Stomach smooth muscle (tissue), 2 donors: ENCODE results near the gene RAD51B.
"Not testable (repeated sequence)": the region's sequence is repeated elsewhere in the genome, so short reads cannot be mapped to it uniquely, and the experiment has no call there.

ENCODE experiments used
- H3K27ac ChIP-seq: one replicate; pipeline ENCODE4 v1.7.0; 2013; ENCODE audit warnings: mild to moderate bottlenecking, low read length, inconsistent platforms
- H3K27me3 ChIP-seq, 2 donors: one replicate each; pipeline ENCODE4 v1.7.0; 2013; ENCODE audit warnings: low read length in 2 of 2; ENCODE audit not compliant: insufficient read depth in 2 of 2, control insufficient read depth in 1 of 2
- H3K36me3 ChIP-seq, 2 donors: one replicate each; pipeline ENCODE4 v1.7.0; 2013; ENCODE audit warnings: low read length in 2 of 2; ENCODE audit not compliant: control insufficient read depth in 2 of 2, insufficient read depth in 2 of 2
- H3K4me1 ChIP-seq: one replicate; pipeline ENCODE4 v1.7.0; 2013; ENCODE audit warnings: low read length; ENCODE audit not compliant: control insufficient read depth, insufficient read depth
- H3K4me3 ChIP-seq, 2 donors: one replicate each; pipeline ENCODE4 v1.7.0; 2013; ENCODE audit warnings: low read length in 2 of 2
- H3K9ac ChIP-seq, 2 donors: one replicate each; pipeline ENCODE4 v1.7.0; 2013; ENCODE audit warnings: low read length in 2 of 2, mild to moderate bottlenecking in 1 of 2
- H3K9me3 ChIP-seq, 2 donors: one replicate each; pipeline ENCODE4 v1.7.0; 2013; ENCODE audit warnings: low read length in 2 of 2; ENCODE audit not compliant: control insufficient read depth in 2 of 2
- donor health status: healthy.
- donor health status: Pancreatic carcinoma.

The RAD51B gene

DNA sequence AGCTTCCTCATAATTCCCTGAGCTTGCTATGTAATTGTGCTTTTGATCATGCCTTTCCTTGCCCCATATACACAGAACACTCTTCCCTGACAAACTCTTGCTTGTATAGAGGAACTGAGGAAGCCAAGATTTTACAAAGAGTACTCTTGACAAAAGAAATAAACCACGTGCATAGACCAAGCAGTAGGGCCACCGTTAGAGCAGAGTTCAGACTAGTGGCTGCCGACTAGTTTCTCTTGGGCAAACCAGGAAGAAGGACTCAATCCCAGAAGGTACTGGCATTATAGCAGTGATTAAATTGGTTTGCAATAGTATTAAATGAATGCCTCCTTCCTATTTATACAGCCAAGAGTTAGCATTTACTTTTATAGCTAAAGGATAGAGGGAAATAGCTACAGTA lies 146.1 kb downstream of the RAD51B start:
- Histone ChIP-seq H3K27me3 (no peaks in the 10 kb centered on the region), H3K36me3 (no peaks in the 10 kb centered on the region), H3K27ac (peak overlapping the region; percentile 33), H3K9ac (no peak overlapping the region), H3K4me3 (no peak overlapping the region), H3K9me3 (no peaks in the 10 kb centered on the region), H3K4me1 (no peaks in the 10 kb centered on the region)

DNA sequence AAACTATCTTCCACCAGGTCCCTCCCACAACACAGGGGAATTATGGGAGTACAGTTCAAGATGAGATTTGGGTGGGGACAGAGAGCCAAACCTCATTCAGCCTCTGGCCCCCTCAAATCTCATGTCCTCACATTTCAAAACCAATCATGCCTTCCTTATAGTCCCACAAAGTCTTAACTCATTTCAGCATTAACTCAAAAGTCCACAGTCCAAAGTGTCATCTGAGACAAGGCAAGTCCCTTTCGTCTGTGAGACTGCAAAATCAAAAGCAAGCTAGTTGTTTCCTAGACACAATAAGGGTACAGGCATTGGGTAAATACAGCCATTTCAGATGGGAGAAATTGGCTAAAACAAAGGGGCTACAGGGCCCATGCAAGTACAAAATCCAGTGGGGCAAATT lies 147.6 kb downstream of the RAD51B start:
- Histone ChIP-seq H3K4me3 (no peak overlapping the region), H3K9me3 (no peaks in the 10 kb centered on the region), H3K27me3 (no peaks in the 10 kb centered on the region), H3K9ac (no peak overlapping the region), H3K4me1 (no peaks in the 10 kb centered on the region), H3K27ac (no peak overlapping the region), H3K36me3 (no peaks in the 10 kb centered on the region)

GRCh38 chr14:67967970-67968369 lies 148.4 kb downstream of the RAD51B start:
- not testable (repeated sequence) for H3K27me3 ChIP-seq, H3K4me1 ChIP-seq, H3K4me3 ChIP-seq, H3K36me3 ChIP-seq, H3K27ac ChIP-seq, H3K9ac ChIP-seq, H3K9me3 ChIP-seq

GRCh38 chr14:67970923-67971322 lies 151.3 kb downstream of the RAD51B start:
- Histone ChIP-seq H3K27ac (no peak overlapping the region), H3K4me1 (no peaks in the 10 kb centered on the region), H3K9ac (no peak overlapping the region), H3K27me3 (no peaks in the 10 kb centered on the region), H3K9me3 (no peaks in the 10 kb centered on the region), H3K36me3 (no peaks in the 10 kb centered on the region), H3K4me3 (no peak overlapping the region)

DNA sequence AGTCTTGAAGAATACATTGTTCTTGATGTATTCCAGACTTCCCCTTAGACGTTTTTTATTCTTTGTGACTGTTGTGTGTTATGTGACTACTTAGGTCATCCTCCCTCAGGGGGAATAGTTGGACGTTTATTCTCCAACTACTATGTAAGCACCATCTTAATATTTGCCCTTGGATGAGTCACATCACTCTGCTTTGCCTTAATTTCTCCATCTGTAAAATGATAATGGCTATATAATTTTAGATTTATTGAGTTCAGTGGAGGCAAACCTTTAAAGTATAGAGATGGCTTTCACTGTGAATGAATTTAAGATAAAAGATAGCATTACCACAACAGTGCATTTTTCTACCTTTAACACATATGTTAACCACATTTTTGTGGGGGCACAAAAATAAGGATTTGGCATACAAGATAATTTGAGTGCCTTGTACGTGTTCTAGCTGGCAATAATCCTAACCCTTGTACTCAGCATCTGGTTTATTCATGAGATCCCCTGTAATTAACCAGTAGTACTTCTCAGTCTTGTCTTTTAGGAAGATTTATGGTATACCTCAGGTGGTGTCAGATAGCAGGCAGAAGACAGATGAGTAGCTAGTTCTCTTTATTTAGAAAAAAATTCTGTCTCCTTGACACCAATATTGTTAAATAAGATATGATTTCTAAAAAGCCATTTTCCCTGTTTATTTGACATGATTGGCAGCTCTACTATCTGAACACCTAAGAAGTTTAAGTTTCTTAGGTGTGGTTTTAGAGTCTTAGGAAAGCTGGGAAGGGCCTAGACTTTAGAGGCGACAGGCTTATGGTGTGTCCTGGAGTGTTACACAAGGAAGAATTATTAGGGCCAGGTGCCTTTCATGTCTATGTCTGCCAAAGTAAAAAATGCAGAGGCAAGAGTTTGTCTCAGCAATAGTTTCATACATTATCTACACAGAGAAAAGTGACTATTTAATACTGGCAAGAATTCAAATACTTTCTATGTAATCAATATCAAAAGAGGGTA lies 152.3 kb downstream of the RAD51B start:
- no peaks in the 10 kb centered on the region for H3K4me1 ChIP-seq
- no peaks in the 10 kb centered on the region for H3K27me3 ChIP-seq
- no peak overlapping the region for H3K4me3 ChIP-seq
- H3K27ac ChIP-seq = peak overlapping the region; percentile 25
- H3K36me3 ChIP-seq = no peaks in the 10 kb centered on the region
- no peaks in the 10 kb centered on the region for H3K9me3 ChIP-seq
- H3K9ac ChIP-seq = no peak overlapping the region

GRCh38 chr14:67973436-67973835 lies 153.9 kb downstream of the RAD51B start:
- no peak overlapping the region for H3K27ac ChIP-seq
- no peaks in the 10 kb centered on the region for H3K4me1 ChIP-seq
- no peak overlapping the region for H3K9ac ChIP-seq
- H3K4me3 ChIP-seq = peak overlapping the region in 1 of 2 donors; percentile 9
- no peaks in the 10 kb centered on the region for H3K9me3 ChIP-seq
- no peaks in the 10 kb centered on the region for H3K27me3 ChIP-seq
- H3K36me3 ChIP-seq = no peaks in the 10 kb centered on the region

GRCh38 chr14:67975470-67975869 lies 155.9 kb downstream of the RAD51B start:
- H3K4me1 ChIP-seq = no peaks in the 10 kb centered on the region
- H3K36me3 ChIP-seq = no peaks in the 10 kb centered on the region
- H3K9ac ChIP-seq = no peak overlapping the region
- H3K27me3 ChIP-seq = no peaks in the 10 kb centered on the region
- no peak overlapping the region for H3K4me3 ChIP-seq
- H3K27ac ChIP-seq = no peak overlapping the region
- H3K9me3 ChIP-seq = no peaks in the 10 kb centered on the region

DNA sequence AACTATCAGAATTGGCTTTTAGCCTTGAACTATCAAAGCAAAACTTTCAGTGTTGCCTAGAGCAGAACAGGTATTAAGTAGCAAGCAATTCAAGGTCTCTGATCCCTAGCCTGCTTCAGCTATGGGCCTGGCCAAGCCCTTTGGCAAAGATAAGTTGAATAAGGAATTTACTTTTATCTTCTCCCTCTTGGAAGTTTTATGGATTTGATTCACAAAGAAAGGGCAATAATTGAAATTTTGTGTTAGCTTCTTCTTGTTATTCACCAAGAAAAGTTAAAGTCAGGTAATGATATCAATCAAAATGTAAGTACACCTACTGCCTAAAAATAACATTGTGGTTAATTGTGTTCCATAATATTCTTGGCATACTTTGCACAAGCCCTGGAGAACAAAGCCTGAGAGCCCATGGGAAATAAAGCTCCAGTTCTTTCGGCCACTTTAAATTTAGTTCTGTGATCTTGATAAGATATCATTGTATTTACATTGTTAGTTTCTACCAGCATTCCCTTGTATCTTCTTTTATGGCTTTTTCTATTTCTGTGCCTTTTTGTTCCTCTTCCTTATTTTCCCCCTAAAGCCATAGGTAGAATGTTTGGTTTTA lies 158.0 kb downstream of the RAD51B start:
- H3K9ac ChIP-seq = no peak overlapping the region
- H3K9me3 ChIP-seq = no peaks in the 10 kb centered on the region
- no peak overlapping the region for H3K27ac ChIP-seq
- H3K27me3 ChIP-seq = no peaks in the 10 kb centered on the region
- H3K4me3 ChIP-seq = no peak overlapping the region
- H3K36me3 ChIP-seq = no peaks in the 10 kb centered on the region
- no peaks in the 10 kb centered on the region for H3K4me1 ChIP-seq

DNA sequence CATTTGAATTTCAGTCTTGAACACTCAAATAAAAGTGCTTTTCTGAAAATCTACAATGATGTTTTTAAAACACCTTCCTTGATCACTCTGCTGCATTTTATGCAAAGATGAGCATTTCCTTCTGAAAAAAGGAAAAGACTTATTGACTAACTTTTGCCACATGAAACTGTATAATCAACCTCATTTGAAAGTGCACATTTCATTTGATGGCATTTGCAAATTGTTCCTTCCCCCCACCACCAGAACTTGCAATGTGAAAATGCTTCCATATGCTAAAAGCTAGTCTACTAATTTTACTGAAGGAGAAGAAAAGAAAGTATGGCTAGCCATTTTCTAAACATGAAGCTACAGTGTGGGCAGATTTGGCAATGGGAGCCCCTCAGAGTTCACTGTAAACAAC lies 159.2 kb downstream of the RAD51B start:
- no peaks in the 10 kb centered on the region for H3K9me3 ChIP-seq
- H3K27me3 ChIP-seq = no peaks in the 10 kb centered on the region
- H3K4me3 ChIP-seq = no peak overlapping the region
- no peaks in the 10 kb centered on the region for H3K36me3 ChIP-seq
- no peaks in the 10 kb centered on the region for H3K4me1 ChIP-seq
- H3K9ac ChIP-seq = no peak overlapping the region
- no peak overlapping the region for H3K27ac ChIP-seq

DNA sequence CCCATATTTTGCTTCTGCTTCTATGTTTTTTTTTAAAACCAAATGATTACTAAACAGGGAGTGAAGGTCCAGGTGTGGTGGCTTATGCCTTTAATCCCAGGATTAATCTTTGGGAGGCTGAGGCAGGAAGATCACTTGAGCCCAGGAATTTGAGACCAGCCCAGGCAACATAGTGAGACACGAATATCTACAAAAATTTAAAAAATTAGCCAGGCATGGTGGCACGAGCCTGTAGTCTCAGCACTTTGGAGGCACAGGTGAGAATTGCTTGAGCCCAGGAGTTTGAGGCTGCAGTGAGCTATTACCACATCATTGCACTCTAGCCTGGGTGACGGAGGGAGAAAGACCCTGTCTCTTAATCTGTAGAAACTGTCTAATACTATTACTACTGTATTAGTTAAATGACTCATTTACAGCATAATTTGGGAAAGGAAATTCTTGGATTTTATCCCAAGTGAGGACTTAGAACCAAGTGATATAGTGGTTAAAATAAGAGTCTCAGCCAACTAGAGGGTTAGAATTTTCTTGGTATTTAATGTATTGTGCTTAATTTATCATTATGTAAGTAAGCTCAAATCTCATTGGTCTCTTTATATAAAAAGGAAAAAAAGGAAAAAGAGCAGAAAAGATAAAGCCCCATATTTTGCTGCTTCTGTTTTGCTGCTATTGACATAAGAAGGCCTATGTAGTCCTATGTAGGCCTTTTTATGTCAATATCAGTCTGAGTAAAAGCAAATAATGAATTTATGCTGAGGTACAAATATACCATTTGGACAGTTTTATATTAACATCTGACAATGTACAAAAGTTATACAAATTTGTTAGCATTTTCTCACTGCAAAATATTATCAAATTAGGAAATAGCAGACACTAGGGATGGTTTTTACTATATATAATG lies 163.4 kb downstream of the RAD51B start:
- H3K27me3 ChIP-seq = no peaks in the 10 kb centered on the region
- no peaks in the 10 kb centered on the region for H3K36me3 ChIP-seq
- no peaks in the 10 kb centered on the region for H3K9me3 ChIP-seq
- no peak overlapping the region for H3K4me3 ChIP-seq
- H3K9ac ChIP-seq = no peak overlapping the region
- no peak overlapping the region for H3K27ac ChIP-seq
- H3K4me1 ChIP-seq = no peaks in the 10 kb centered on the region
